Glutamatergic neuron (in vitro differentiated cells): ENCODE measurements around the gene MAEL. TPM values are rescaled to one million over a fixed set of nuclear protein-coding genes. Genes with fewer than 3 reads are reported as not detected.

Experiments
- DNase-seq: peaks from one replicate; pipeline ENCODE4 v3.0.0; 2022
- H3K27ac Mint-ChIP-seq: one replicate; pipeline ENCODE4 v1.8.0; 2020; ENCODE audit warnings: mild to moderate bottlenecking, mixed read lengths, inconsistent platforms; ENCODE audit not compliant: unreplicated experiment
- H3K27me3 Mint-ChIP-seq: one replicate; pipeline ENCODE4 v1.8.0; 2020; ENCODE audit warnings: mild to moderate bottlenecking, moderate library complexity, mixed read lengths, inconsistent platforms; ENCODE audit not compliant: unreplicated experiment
- H3K36me3 Mint-ChIP-seq: one replicate; pipeline ENCODE4 v1.8.0; 2020; ENCODE audit warnings: mild to moderate bottlenecking, mixed read lengths, inconsistent platforms; ENCODE audit not compliant: unreplicated experiment
- H3K4me1 Mint-ChIP-seq: one replicate; pipeline ENCODE4 v1.8.0; 2020; ENCODE audit warnings: mild to moderate bottlenecking, low read depth, mixed read lengths, inconsistent platforms; ENCODE audit not compliant: unreplicated experiment
- H3K4me3 Mint-ChIP-seq: one replicate; pipeline ENCODE4 v1.8.0; 2020; ENCODE audit warnings: mild to moderate bottlenecking, mixed read lengths, inconsistent platforms; ENCODE audit not compliant: unreplicated experiment
- H3K9me3 Mint-ChIP-seq: one replicate; pipeline ENCODE4 v1.8.0; 2020; ENCODE audit warnings: mild to moderate bottlenecking, moderate library complexity, mixed read lengths, inconsistent platforms; ENCODE audit not compliant: unreplicated experiment
- CTCF ChIP-seq: fragments of 200-600 bp; sonication (generic); IDR thresholded peaks from one replicate; pipeline ENCODE4 v1.5.0; 2021; ENCODE audit not compliant: partially characterized antibody, unreplicated experiment
- total RNA-seq: library from RNA; stranded (reverse); fragmentation: NEBNext Ultra II Directional; extraction: Animal tissue kit (Norgen Biotek cat#: 25700); gene quantifications from one replicate; pipeline ENCODE4 v1.2.1, GENCODE V29; 2021; ENCODE audit not compliant: unreplicated experiment

The MAEL gene
- total RNA-seq, 1 donor from 2014 or later, result not detected

- DNase-seq, result no peak
- Mint-ChIP-seq H3K27ac (no peak overlapping the region), H3K27me3 (peaks cover 16% of the 10 kb centered on the region), H3K9me3 (peaks cover 3% of the 10 kb centered on the region), H3K36me3 (no peaks in the 10 kb centered on the region), H3K4me3 (no peak overlapping the region), H3K4me1 (peaks cover 5% of the 10 kb centered on the region)
- TF ChIP-seq CTCF, result no peak
Measured at GRCh38 chr1:166972193-166972592, 16.9 kb upstream of the MAEL start.

GRCh38 chr1:166972826-166973225 lies 16.3 kb upstream of the MAEL start:
- H3K36me3 Mint-ChIP-seq, result no peaks in the 10 kb centered on the region

GRCh38 chr1:166974647-166975345 lies 14.3 kb upstream of the MAEL start:
- peaks cover 3% of the 10 kb centered on the region for H3K9me3 Mint-ChIP-seq
- H3K36me3 Mint-ChIP-seq, result no peaks in the 10 kb centered on the region
- DNase-seq, result no peak
- H3K27me3 Mint-ChIP-seq, result peaks cover 19% of the 10 kb centered on the region
- TF ChIP-seq CTCF, result no peak
- H3K27ac Mint-ChIP-seq, result no peak overlapping the region
- H3K4me1 Mint-ChIP-seq, result peaks cover 5% of the 10 kb centered on the region
- H3K4me3 Mint-ChIP-seq, result peak overlapping the region; percentile 85

More at GRCh38 chr1:166972826-166973225, 16.3 kb upstream of the MAEL start:
- Mint-ChIP-seq H3K9me3 (peaks cover 3% of the 10 kb centered on the region), H3K27ac (no peak overlapping the region), H3K4me3 (no peak overlapping the region), H3K4me1 (peaks cover 5% of the 10 kb centered on the region), H3K27me3 (peaks cover 17% of the 10 kb centered on the region)
- TF ChIP-seq CTCF, result no peak
- DNase-seq, result no peak

GRCh38 chr1:166975361-166976129 lies 13.5 kb upstream of the MAEL start, which contains the start of gene ILDR2:
Gene ILDR2, minus strand, starts transcription at chr1:166975540. Its CDS starts 272 bp downstream, at chr1:166975268.
- Mint-ChIP-seq H3K4me3 (peak within 1 kb of the TSS; percentile 85), H3K4me1 (peaks cover 5% of the 10 kb centered on the region), H3K36me3 (no peaks in the 10 kb centered on the region), H3K27ac (no peak within 1 kb of the TSS), H3K9me3 (peaks cover 3% of the 10 kb centered on the region), H3K27me3 (peaks cover 19% of the 10 kb centered on the region)
- no peak for TF ChIP-seq CTCF
- DNase-seq, result peak; percentile 60

GRCh38 chr1:166977951-166978350 lies 11.1 kb upstream of the MAEL start:
- Mint-ChIP-seq H3K27ac (no peak overlapping the region), H3K36me3 (no peaks in the 10 kb centered on the region), H3K4me3 (no peak overlapping the region)

More at GRCh38 chr1:166977951-166978350, 11.1 kb upstream of the MAEL start:
- no peak for TF ChIP-seq CTCF
- DNase-seq, result no peak
- peaks cover 17% of the 10 kb centered on the region for H3K27me3 Mint-ChIP-seq
- H3K9me3 Mint-ChIP-seq, result no peaks in the 10 kb centered on the region
- H3K4me1 Mint-ChIP-seq, result peaks cover 5% of the 10 kb centered on the region
